ENCODE measurements around the gene FAM107B. TPM values are rescaled to one million over a fixed set of nuclear protein-coding genes. Genes with fewer than 3 reads are reported as not detected.
"Not testable (repeated sequence)": the region's sequence is repeated elsewhere in the genome, so short reads cannot be mapped to it uniquely, and the experiment has no call there.

Gene FAM107B
- polyA plus RNA-seq, 12 donors: 17.7 to 56.0 (median 24.0) TPM; not detected in 1

DNA sequence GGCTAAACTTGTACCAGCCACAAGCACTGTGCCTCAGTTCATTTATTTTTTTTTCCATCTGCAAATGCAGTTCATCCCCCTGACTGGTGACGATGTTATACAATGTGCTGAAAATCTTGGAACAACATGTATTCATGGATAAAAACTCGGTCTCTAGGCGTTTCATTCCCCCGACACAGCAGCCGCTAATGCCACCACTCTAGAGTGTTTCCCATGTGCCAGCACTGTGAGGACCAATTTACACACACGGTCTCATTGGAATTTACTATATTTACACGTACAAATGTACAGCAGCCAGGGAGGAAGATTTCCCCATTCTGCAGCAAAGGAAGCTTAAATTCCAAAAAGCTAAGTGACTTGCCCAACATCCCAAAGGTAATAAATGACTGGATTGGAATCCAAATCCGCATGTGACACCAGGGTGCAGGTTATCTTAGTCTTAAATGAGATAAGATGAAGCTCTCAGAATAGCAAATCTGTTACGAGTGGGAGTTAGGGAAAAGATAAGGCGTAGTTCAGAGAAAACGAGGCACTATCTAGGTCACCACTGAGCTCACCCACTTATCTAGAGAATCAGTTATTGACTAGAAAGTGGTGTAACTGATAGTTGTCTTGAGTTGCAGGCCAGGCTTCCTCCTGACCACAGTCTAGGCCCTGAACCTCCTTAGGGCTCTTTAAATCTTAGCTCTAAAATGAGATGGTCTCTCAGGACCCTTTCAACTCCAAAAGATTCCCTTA lies 36.7 kb downstream of the FAM107B start:
- DNase-seq: no peak

DNA sequence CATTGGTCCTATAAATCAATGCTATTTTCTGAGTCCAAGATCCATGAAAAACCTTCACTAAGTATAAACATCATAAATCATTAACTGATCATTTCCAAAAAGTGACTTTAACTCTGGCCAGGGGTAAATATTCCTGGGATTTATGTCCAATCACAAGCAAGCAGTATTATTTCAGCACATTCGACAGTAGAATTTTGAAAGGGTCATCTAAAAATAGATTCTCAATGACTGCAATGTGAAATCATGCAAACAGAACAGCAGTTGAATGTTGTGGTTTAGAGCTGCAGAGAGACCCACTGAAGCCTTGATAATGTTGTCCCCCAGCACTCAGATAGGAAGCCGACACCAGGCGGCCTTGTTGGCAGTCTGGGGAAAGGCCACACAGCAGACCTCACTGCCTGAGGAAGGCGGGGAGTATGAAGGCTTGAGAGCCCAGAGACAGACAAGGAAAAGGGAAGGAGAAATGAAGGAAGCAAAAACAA lies 38.1 kb downstream of the FAM107B start:
- DNase-seq: peak; percentile 47

DNA sequence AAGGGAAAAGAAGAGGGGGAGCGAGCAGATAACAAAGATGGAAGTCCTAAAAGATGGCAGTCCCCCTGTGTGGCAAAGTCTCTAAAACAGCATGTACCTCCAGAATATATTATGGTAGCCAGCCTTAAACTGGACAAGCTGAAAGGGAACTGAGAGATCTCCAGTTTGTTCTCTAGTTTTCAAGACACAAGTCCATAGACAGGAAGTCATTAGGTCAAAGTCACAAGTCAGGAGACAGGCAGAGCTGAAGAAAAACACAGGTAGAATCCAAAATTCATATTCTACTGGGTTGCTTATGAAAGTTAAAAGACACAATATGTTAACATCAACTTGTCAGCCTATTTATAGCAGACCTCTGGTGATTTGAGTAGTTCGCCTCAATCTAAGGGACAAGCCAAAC lies 38.7 kb downstream of the FAM107B start:
- DNase-seq: no peak

DNA sequence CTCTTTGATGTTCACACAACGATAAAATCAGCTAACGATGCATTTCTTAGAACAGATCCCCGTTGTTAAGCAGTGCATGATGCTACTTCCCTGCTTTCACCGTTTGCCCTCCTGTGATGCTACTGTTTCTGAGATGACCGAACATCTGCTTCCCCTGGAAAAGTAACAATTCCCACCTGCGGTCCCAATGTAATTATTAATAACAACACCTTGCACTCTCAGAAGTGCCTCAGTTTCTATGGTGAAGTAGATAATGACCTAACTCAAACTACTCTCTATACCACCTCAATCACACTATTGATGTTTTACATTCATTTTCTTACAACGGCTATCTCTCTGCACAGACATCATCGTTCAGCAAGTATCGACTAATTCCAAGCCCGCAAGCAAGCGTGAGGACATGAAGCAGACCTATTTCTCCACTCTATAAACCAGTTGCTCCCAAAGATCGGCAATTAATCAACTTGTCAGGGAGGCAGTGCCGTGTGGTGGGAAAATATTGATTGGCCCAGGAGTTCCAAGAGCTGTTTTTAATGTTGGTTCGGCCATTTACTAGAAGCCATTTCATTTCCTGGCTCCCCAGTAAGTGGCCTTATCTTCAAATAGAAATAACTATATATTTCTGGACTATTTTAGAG lies 42.7 kb downstream of the FAM107B start:
- DNase-seq: no peak

DNA sequence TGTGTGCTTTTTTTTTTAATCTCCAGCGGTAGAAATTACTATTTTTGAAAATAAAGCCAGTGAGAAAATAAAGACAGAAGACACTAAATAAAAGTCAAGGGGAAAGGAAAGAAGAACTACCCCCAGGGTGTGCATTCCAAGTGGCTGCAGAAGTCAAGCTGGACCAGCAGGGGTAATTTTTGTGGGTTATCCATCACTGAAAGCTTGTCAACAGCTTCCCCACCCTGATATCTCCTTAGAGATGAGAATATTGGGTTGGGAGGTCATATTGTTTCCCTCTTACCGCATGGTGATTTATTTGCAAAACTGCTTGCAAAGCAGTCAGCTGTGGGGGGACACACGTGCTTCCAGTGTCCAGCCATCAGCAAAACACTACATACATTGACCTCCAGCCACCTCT lies 46.4 kb downstream of the FAM107B start:
- DNase-seq: no peak

DNA sequence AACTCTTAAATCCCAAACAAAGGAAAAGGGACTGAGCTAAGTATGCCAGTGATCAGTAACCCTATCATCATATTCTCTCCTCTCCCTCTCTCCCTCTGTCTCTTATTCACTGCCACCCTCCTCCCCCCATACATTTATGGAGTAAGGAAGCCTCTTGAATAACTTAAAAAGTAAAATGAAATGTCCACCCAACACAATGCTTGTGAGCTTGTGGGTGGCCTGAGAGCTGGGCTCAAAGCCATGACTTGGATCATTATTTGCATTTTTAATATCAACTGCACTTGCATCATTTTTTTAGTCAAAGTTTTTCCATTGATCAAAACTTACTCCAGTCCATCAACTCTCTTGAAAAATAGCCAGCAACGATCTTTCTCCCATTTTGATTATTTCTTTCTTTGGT lies 46.8 kb downstream of the FAM107B start:
- DNase-seq: peak; percentile 76

DNA sequence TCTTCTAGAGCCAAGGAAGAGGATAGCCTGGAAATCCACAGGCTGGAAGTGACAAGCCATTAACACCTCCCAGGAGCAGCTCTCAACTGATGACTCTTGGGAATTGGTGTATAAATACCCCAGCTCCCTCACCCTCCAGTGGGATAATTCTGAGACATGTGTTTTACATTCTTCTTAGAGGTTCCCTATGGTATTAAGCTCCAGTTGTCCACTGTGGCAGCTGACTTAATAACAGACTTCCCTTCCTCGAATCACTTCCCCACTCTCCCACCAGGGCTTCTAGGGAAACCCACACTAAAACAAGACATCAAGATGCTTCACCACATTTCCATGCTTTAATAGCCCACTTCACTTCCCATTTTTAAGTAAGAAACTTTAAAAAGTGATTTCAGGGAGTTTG lies 47.2 kb downstream of the FAM107B start:
- no peak for DNase-seq

DNA sequence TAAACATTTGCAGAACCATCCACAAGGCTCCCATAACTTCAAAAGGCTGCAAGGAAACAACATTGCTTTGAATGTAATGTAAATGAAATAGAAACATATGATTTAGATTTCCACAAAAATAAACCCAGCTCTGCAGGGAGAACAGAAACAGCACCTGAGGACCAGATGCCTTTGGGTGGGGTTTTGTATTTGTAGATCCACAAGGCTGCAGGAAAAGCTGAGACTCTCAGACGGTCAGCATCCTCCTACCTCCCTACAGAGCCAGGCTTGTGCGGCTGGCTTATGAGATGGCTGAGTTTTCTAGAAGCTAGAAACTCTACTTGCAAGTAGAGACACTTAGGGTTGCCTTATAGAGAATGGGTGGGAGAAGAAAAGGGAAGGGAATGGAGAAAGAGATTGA lies 49.8 kb downstream of the FAM107B start:
- no peak for DNase-seq

DNA sequence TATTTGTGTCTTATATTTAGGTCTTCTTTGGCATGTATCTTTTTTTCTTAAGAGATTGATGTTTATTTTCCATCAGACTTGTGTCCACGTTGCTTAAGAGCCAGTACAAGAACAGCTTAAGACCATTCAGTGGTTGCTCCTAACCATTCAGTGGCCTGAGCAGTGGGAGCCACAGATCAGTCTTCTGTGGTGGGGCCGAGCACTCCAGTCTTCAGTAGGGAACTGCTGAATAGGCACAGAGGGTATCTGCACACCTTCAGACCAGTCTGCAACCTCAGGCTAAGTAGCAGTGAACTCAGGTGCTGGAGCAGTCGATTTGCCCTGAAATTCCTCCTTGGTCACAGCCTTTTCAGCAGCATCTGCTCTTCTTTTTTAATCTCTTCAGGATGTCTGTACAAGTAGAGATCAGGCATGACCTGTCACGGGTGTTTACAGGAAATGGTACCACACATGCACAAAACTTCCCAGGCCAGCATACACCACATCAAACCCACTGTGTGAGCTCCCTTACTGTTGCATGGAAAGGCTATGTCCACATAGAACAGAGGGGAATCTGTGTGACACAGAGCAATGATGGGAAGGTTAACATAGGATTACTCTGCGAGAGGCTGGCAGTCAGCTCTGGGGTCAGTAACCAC lies 51.5 kb downstream of the FAM107B start:
- DNase-seq: no peak

DNA sequence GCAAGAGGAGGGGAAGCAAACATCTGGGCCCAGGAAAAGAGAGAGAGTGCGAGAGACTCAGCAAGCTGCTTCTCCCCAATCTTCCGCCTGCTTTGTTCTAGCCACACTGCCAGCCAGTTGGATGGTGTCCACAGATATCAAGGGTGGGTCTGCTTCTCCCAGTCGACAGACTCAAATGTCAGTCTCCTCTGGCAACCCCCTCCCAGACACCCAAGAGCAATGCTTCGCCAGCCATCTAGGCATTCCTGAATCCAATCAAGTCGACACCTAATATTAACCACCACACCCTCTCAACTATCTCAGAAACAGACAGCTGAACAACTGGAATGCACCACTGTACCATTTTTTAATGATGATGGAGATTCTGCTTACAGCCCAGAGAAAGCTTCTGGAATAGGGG lies 57.1 kb downstream of the FAM107B start:
- DNase-seq: no peak

DNA sequence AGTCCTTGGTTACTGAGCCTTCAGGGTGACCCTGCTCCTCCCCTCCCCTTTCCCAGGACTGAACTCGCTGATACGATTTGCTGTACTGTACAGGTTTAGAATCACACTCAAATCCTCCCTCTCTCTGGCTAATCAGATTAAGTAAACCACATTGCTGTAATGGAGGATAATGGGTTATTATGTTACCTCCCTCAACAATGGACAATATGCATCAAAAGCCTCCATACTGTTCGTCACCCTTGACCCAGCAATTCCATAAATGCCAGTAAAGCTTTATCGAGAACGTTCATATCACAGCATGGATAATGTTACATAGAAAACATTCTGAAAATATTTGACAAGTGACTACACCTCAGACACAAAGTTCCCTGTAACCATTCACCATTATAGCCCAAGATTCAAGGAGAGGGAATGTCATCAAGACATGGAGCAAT lies 61.7 kb downstream of the FAM107B start:
- no peak for DNase-seq

DNA sequence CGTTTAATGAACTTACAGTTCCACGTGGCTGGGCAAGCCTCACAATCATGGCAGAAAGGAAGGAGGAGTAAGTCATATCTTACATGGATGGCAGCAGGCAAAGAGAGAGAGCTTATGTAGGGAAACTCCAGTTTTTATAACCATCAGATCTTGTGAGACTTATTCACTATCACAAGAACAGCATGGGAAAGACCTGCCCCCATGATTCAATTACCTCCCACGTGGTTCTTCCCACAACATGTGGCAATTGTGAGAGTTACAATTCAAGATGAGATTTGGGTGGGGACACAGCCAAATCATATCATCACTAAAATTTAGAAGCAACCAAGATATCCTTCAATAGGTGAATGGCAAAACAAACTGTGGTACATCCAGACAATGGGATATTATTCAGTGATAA lies 65.4 kb downstream of the FAM107B start:
- DNase-seq: not testable (repeated sequence)

DNA sequence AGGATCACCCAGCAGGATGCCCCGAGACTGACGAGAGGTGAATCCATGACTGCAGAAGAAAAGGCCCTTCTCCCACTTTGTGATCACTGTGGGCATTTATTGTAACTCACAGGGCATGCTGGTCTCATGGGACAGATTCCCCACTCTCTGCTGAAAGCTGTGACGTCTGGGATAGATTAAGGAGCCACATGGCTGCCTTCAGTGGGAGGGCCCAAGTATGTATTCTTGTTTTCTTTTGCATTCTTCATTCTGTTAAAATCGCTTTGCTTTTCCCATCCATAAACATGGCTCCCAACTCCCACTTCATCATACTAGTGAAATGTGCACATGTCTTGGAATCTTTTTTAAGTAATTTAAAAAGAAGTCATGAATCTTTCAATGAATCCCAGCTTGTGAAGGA lies 67.2 kb downstream of the FAM107B start:
- DNase-seq: no peak

DNA sequence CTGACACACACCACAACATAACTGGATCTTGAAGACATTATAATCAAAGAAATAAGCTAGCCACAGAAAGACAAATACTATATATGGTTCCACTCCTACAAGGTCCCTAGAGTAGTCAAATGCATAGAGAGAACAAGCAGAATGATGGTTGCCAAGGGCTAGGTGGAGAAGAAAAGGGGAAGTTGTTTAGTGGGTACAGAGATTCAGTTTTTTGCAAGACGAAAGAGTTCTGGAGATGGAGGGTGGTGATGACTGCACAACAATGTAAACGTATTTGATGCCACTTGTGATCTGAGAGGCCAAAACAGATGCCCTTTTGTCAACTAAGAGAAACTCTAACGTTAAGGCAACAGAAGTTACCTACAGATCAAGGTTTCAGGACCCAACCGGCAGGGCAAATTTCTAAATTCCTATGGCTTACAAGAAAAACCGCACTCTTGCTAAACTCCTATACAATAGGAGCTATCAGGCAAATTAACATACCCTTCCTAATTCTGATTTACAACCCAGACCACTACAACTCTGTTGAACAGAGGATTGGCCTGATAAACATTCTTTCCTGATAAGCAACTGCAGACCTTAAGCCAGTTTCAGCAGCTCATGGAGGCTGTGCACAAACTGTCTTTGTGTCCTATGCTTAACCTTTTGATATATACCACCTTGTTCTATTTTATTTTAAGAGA lies 69.0 kb downstream of the FAM107B start:
- no peak for DNase-seq

DNA sequence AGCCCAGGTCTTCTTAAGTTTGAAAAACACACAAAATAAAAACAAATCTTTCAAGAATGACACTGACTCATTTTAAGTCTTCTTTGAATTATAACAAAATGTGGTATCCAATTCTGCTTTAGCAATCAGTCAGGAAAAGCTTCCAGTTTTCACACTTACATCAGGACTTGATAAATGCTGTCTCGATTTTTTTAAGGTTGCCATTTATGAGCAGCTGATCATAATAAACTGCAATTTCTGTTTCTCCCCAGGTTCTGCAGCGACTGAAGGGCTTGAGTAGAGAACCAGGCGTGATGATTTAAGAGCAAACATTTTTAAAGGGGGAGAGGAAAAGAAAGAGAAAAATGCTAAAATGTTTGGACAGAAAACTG lies 71.1 kb downstream of the FAM107B start:
- no peak for DNase-seq

DNA sequence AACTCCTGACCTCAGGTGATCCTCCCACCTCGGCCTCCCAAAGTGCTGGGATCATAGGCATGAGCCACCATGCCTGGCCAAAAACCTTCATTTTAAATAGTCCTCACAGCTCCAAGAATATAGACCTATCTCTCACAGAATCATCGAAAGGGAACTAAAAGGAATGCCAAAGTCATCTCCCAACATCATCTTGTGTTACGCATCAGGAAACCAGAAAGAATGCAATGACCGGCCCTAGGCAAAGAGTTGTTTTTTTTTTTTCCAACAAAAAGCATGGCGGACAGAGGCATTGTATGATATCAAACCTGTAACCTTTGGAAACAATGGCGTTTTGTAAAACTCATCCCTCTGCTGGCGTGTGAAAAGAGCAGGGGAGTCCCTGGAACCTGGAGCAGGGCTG lies 73.2 kb downstream of the FAM107B start:
- no peak for DNase-seq

DNA sequence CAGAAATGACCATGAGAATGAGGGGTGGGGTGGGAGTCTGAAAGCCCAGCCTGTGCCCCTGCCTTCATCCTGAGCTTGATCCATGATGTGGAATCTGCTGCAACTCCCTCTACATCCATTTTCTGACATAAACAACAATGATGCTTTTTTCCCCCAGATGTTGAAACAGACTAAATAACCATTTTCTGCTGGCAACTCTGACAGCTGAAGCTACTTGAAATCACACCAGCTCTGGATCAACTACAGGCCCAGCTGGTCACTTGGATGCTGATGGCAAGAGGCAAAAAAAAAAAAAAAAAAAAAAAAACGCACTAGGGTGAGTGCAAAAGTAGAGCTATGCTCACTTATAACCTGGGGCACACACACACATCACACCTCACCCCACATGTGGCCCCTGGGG lies 74.2 kb downstream of the FAM107B start:
- DNase-seq: no peak

DNA sequence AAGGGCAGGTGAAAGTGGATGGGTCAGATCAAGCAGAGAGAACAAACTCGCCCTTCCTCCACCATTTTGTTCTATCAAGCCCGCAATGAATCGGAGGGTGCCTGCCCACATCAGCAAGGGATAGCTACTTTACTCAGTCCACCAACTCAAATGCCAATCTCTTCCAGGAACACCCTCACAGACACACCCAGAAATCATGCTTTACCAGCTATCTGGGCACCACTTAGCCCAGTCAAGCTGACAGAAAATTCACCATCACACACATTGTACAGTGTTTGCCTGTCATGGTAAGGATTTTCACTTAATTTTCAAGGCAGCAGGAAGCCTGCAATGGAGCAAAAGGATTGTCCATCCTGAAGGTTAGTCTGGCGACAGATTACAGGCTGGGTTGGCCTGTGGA lies 75.2 kb downstream of the FAM107B start:
- DNase-seq: no peak

DNA sequence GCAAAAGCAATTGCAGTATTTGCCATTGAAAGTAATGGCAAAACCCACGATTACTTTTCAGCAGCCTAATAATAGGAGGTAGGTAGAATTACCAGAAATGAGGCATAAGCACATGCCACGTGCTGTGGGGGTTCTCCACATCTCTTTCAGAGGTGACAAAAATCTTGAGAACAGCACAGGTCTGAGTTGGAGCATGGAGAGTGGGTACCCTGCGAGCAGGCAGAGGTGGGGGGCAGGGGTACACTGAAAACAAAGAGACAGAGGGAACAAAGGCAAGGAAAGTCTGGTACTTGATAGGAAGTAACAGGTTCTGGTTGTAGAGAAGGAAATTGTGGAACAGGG lies 75.9 kb downstream of the FAM107B start:
- no peak for DNase-seq

DNA sequence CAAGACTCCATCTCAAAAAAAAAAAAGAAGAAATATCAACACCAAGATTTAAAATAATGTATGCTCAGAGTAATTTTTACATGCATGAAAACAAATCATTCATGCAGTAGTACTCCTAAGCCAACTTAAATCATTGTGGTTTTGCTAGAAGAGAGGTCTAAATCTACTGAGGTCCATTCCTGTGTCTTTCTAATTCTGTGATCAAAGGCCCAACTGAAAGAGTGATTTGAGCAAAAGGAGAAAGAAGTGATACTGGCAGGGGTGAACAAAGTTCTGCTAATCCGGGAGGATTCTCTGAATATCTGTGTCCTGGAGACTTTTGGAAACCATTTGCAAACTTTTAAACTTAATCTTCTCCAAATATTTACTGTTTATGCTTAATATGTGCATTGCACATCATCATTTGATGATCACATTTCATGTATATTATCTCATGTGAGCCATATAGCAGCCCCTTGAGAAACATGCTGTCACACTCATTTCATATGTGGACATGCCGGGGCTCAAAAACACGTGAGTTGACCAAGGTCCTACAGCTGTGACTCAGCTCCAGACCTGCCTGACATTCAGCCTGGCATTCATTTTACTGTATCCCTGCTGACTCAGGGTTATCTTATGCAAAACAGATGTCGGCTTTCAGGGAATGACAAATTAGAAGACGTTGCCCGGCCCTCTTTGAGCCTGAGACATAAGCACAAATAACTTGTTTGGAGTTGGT lies 76.4 kb downstream of the FAM107B start:
- DNase-seq: no peak

DNA sequence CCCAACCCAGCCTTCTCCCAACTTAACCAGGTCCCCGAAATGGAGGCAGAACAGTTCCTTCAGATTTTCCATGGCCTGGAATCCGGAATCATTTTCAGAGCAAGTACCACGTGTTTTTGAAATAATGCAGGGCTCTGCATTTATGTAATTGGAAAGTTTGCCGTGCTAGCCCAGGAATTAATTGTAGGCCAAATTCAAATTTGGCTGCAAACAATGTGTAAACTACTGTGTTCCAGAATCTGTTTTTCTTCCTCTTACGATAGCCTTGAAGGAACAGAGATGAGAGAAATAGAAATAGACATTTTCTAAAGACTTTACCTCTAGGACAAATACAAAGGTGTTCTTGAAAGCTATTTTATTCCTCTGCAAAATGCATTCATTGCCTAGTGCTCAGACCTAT lies 77.4 kb downstream of the FAM107B start:
- no peak for DNase-seq

DNA sequence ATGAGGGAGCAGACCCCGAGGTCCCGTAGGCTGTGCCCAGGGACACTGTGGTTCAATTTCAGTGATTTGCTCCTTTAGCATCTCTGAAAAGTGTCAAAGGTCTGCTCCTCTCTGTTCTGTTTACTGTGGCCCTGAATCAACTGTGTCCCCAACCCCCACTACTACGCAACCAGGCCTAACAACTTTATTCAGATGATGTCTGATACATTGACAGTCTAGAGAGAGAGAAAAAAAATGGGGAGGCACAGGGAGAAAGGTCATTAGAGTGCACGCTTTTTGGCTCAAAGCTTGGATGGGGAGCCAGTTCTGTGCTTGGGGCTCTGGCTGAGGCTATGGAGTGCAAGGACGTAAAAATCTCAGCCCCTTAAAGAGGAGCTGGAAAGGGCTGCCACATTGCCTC lies 77.9 kb downstream of the FAM107B start:
- no peak for DNase-seq
